CD4-positive, alpha-beta memory T cell (primary cell): Measurements from ENCODE around the gene ZNF580. TPM values are rescaled to one million over a fixed set of nuclear protein-coding genes. Genes with fewer than 3 reads are reported as not detected.

Experiments used
- CTCF ChIA-PET: fragments of 350-600 bp; sonication (Branson Sonifier 250); formaldehyde crosslinking; loops from one replicate; lab custom pipeline; 2021; ENCODE audit warnings: inconsistent platforms; ENCODE audit not compliant: partially characterized antibody; lab: Charles Lee
- POLR2A ChIA-PET: fragments of 350-600 bp; sonication (Branson Sonifier 250); formaldehyde crosslinking; loops from one replicate; lab custom pipeline; 2021; ENCODE audit not compliant: partially characterized antibody; lab: Charles Lee
- DNase-seq, 5 donors: peaks; one replicate each; pipeline versions ENCODE4 v3.0.0 to v3.0.0-alpha.2; 2020 to 2022; ENCODE audit warnings: mixed read lengths in 1 of 5
- H3K27ac ChIP-seq: one replicate; pipeline ENCODE4 v1.7.0; 2013; ENCODE audit warnings: low read depth, low read length
- H3K27me3 ChIP-seq: 2 replicates; pipeline ENCODE4 v1.7.0; 2013; ENCODE audit warnings: mild to moderate bottlenecking, low read length, moderate library complexity; ENCODE audit not compliant: insufficient read depth
- H3K36me3 ChIP-seq: 2 replicates; pipeline ENCODE4 v1.7.0; 2013; ENCODE audit warnings: mild to moderate bottlenecking, low read length, moderate library complexity; ENCODE audit not compliant: insufficient read depth
- H3K4me1 ChIP-seq: 2 replicates; pipeline ENCODE4 v1.7.0; 2013; ENCODE audit warnings: mild to moderate bottlenecking, low read length, moderate library complexity; ENCODE audit not compliant: insufficient read depth
- H3K4me3 ChIP-seq, 2 donors: one replicate each; pipeline ENCODE4 v1.7.0; 2013; ENCODE audit warnings: low read length in 2 of 2, mild to moderate bottlenecking in 1 of 2
- H3K9me3 ChIP-seq, 2 donors: one replicate each; pipeline ENCODE4 v1.7.0; 2013; ENCODE audit warnings: low read length in 2 of 2, control low read depth in 1 of 2; ENCODE audit not compliant: control insufficient read depth in 1 of 2
- H3K27ac Mint-ChIP-seq, 7 donors: one replicate each; pipeline ENCODE4 v1.8.0; 2020 to 2021; ENCODE audit warnings: mixed read lengths in 7 of 7, mild to moderate bottlenecking in 6 of 7, inconsistent platforms in 3 of 7, moderate library complexity in 3 of 7
- H3K27me3 Mint-ChIP-seq, 2 donors: one replicate each; pipeline ENCODE4 v1.8.0; 2020 to 2021; ENCODE audit warnings: mixed read lengths in 2 of 2
- H3K36me3 Mint-ChIP-seq, 2 donors: one replicate each; pipeline ENCODE4 v1.8.0; 2020 to 2021; ENCODE audit warnings: mixed read lengths in 2 of 2, inconsistent platforms in 1 of 2, mild to moderate bottlenecking in 1 of 2
- H3K4me1 Mint-ChIP-seq, 4 donors: one replicate each; pipeline ENCODE4 v1.8.0; 2020 to 2021; ENCODE audit warnings: mixed read lengths in 4 of 4, mild to moderate bottlenecking in 1 of 4
- H3K4me3 Mint-ChIP-seq, 8 donors: one replicate each; pipeline ENCODE4 v1.8.0; 2020 to 2021; ENCODE audit warnings: mixed read lengths in 8 of 8, mild to moderate bottlenecking in 7 of 8, moderate library complexity in 6 of 8, inconsistent platforms in 3 of 8
- H3K9me3 Mint-ChIP-seq, 8 donors: one replicate each; pipeline ENCODE4 v1.8.0; 2020 to 2021; ENCODE audit warnings: mixed read lengths in 8 of 8, mild to moderate bottlenecking in 5 of 8, inconsistent platforms in 3 of 8, moderate library complexity in 1 of 8
- intact Hi-C: fragments of 100-400 bp; cut with micrococcal nuclease; formaldehyde crosslinking; loops from one replicate; pipeline ENCODE4 v1.15.1; 2023
- polyA plus RNA-seq, 2 donors: library from polyadenylated mRNA; unstranded; fragments of 300-500 nt; fragmentation: Illumina TruSeq; gene quantifications; one replicate each; pipeline ENCODE4 v1.2.3, GENCODE V29; 2021
- total RNA-seq, 2 experiments: library from RNA; stranded (reverse); gene quantifications; one replicate each; pipeline ENCODE4 v1.2.3, GENCODE V29; 2021

The ZNF580 gene
- total and polyA plus RNA-seq, 4 experiments from 2014 or later: 7.2 to 105 (median 55.2) TPM

GRCh38 chr19:55605637-55606470 lies 34.9 kb upstream of the ZNF580 start, which contains the start of gene ZNF865:
TSS of gene ZNF865 (plus strand) at chr19:55605647. CDS start at chr19:55613619, 7,972 bp downstream.
- Mint-ChIP-seq H3K27me3 (no peaks in the 10 kb centered on the region), H3K36me3 (peaks cover 10 to 47% of the 10 kb centered on the region in 2 donors), H3K4me1 (peaks cover 44 to 77% (median 51%) of the 10 kb centered on the region in 4 donors), H3K4me3 (peak within 1 kb of the TSS; percentile 93 to 99 (median 96)), H3K9me3 (peaks cover 0 to 2% (median 0%) of the 10 kb centered on the region in 8 donors), H3K27ac (peak within 1 kb of the TSS; percentile 94 to 99 (median 97))
- ChIA-PET POLR2A (interaction anchor here (0.7 to 4.7 kb wide), 19 partner anchors 9 to 488 kb away, joined by 3 to 67 read pairs (median 3); partner anchors contain the start of genes ISOC2, KMT5C, PPP1R12C and U2AF2), CTCF (interaction anchor here (0.6 to 3.8 kb wide), 23 partner anchors 10 to 465 kb away, joined by 3 to 94 read pairs (median 5); partner anchors contain the start of genes ZNF628 and ZNF784)
- Histone ChIP-seq H3K4me3 (peak within 1 kb of the TSS; percentile 83 to 98), H3K4me1 (peaks cover 39% of the 10 kb centered on the region), H3K27me3 (no peaks in the 10 kb centered on the region), H3K27ac (peak within 1 kb of the TSS; percentile 88), H3K9me3 (no peaks in the 10 kb centered on the region), H3K36me3 (no peaks in the 10 kb centered on the region)
- DNase-seq: peak; percentile 63 to 80 (median 68)
- intact Hi-C loops: loop anchor here (1.0 to 5.0 kb wide), 6 partner anchors 18 to 535 kb away; partner anchors contain the start of genes ZNF444, ZNF580, ZNF581 and ZNF784

DNA sequence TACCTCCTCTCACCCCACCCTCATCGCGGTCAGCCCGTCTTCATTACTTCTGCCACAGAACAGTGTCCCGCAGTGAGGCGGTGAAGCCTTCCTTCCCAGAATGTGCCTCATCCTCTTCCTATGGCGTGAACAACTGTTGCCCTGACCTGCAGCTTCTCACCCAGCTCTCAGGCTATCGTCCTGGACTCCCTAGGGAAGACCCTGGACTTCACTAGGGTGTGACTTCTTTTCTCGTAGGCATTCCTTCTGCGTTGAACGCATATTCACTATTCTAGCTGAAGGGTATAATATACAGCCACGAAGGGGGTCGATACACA lies 34.4 kb upstream of the ZNF580 start:
- H3K4me1 ChIP-seq: peaks cover 33% of the 10 kb centered on the region
- H3K27ac Mint-ChIP-seq: peak overlapping the region; percentile 94 to 99 (median 97)
- peak overlapping the region; percentile 93 to 99 (median 96) for H3K4me3 Mint-ChIP-seq
- intact Hi-C loops: loop anchor here (1.0 to 5.0 kb wide), 2 partner anchors 36 to 89 kb away; partner anchors contain the start of genes ZNF580 and ZNF581
- no peaks in the 10 kb centered on the region for H3K27me3 ChIP-seq
- H3K36me3 ChIP-seq: peaks cover 1% of the 10 kb centered on the region
- ChIA-PET CTCF (interaction anchor here (0.6 to 3.8 kb wide), 22 partner anchors 11 to 466 kb away, joined by 3 to 94 read pairs (median 5); partner anchors contain the start of genes ZNF628 and ZNF784), POLR2A (interaction anchor here (0.7 to 4.7 kb wide), 20 partner anchors 10 to 489 kb away, joined by 3 to 67 read pairs (median 4); partner anchors contain the start of genes ISOC2, KMT5C, PPP1R12C and U2AF2)
- H3K9me3 ChIP-seq: no peaks in the 10 kb centered on the region
- DNase-seq: no peak
- peaks cover 10 to 50% of the 10 kb centered on the region in 2 donors for H3K36me3 Mint-ChIP-seq
- peak overlapping the region in 1 of 2 donors; percentile 83 for H3K4me3 ChIP-seq
- H3K4me1 Mint-ChIP-seq: peaks cover 40 to 75% (median 49%) of the 10 kb centered on the region in 4 donors
- H3K9me3 Mint-ChIP-seq: peaks cover 0 to 2% (median 0%) of the 10 kb centered on the region in 8 donors
- peak overlapping the region; percentile 88 for H3K27ac ChIP-seq
- no peaks in the 10 kb centered on the region for H3K27me3 Mint-ChIP-seq

DNA sequence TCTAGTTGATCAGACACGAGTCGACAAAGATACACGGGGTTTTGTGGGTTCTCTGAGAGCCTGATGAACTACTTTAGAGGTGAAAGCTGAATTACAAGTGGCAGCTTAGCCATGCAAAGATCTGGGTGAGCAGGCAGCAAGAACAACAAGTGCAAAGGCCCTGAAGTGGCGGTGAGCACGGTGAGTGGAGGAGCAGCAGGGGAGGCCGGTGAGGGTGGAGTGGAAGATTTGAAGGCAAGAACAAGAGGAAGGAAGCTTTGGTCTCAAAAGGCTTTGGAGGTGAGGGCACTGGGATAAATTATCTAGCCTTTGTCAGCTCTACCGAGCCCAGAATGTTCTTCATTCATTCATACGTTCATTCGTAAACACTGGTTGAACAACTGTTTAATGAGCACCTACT lies 34.0 kb upstream of the ZNF580 start:
- Mint-ChIP-seq H3K27ac (peak overlapping the region; percentile 28 to 99 (median 97)), H3K9me3 (peaks cover 0 to 2% (median 0%) of the 10 kb centered on the region in 8 donors), H3K36me3 (peaks cover 10 to 51% of the 10 kb centered on the region in 2 donors), H3K4me3 (peak overlapping the region in 6 of 8 donors; percentile 40 to 99 (median 95)), H3K4me1 (peaks cover 37 to 73% (median 48%) of the 10 kb centered on the region in 4 donors), H3K27me3 (no peaks in the 10 kb centered on the region)
- H3K36me3 ChIP-seq: peaks cover 5% of the 10 kb centered on the region
- ChIA-PET CTCF (interaction anchor here (0.6 to 3.8 kb wide), 21 partner anchors 12 to 466 kb away, joined by 3 to 94 read pairs (median 5); partner anchors contain the start of genes ZNF628 and ZNF784), POLR2A (interaction anchor here (0.7 to 4.7 kb wide), 17 partner anchors 10 to 489 kb away, joined by 3 to 67 read pairs (median 5); partner anchors contain the start of genes KMT5C, PPP1R12C, U2AF2 and ZNF579)
- H3K4me1 ChIP-seq: peaks cover 29% of the 10 kb centered on the region
- DNase-seq: peak in 1 of 5 donors; percentile 27
- intact Hi-C loops: loop anchor here (1.0 to 5.0 kb wide), 2 partner anchors 35 to 90 kb away; partner anchors contain the start of genes ZNF580 and ZNF581
- no peaks in the 10 kb centered on the region for H3K27me3 ChIP-seq
- peak overlapping the region; percentile 88 for H3K27ac ChIP-seq
- no peaks in the 10 kb centered on the region for H3K9me3 ChIP-seq
- H3K4me3 ChIP-seq: no peak overlapping the region

DNA sequence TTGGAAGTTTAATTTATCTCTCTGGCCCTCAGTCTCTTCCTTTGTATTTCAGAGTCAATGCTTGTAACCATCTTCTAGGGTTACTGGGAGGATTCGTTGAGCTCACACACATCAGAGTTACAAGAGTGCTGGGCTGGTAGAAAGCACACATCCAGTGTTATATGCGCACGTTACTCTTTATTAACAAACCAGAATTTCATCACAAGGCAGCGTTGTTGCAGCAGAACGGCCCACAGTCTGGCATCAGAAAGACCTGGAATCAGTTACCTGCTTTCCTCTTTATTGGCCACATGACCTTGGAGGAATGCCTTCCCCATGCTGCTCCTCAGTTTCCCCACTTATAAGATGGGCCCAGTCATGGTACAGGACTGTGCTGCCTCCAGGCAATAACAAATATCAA lies 31.5 kb upstream of the ZNF580 start:
- H3K4me1 ChIP-seq: peaks cover 24% of the 10 kb centered on the region
- no peaks in the 10 kb centered on the region for H3K9me3 ChIP-seq
- ChIA-PET CTCF (interaction anchor here (1.2 kb wide), 2 partner anchors 16 to 22 kb away, joined by 3 to 6 read pairs; partner anchors contain the start of gene ZNF784), POLR2A (interaction anchor here (0.7 kb wide), 1 partner anchor 15 kb away, joined by 3 read pairs; the partner anchor contains the start of gene ZNF784)
- no peak overlapping the region for H3K27ac ChIP-seq
- intact Hi-C loops: loop anchor here (5.0 kb wide), 1 partner anchor 33 kb away; the partner anchor contains the start of genes ZNF580 and ZNF581
- no peaks in the 10 kb centered on the region for H3K27me3 ChIP-seq
- Mint-ChIP-seq H3K27me3 (no peaks in the 10 kb centered on the region), H3K9me3 (peaks cover 0 to 2% (median 0%) of the 10 kb centered on the region in 8 donors), H3K36me3 (peaks cover 12 to 63% of the 10 kb centered on the region in 2 donors), H3K27ac (peak overlapping the region in 2 of 7 donors; percentile 61 to 84), H3K4me3 (no peak overlapping the region), H3K4me1 (peaks cover 35 to 72% (median 49%) of the 10 kb centered on the region in 4 donors)
- H3K4me3 ChIP-seq: no peak overlapping the region
- H3K36me3 ChIP-seq: peaks cover 5% of the 10 kb centered on the region
- DNase-seq: no peak

- Mint-ChIP-seq H3K4me1 (peaks cover 26 to 54% (median 35%) of the 10 kb centered on the region in 4 donors), H3K27me3 (no peaks in the 10 kb centered on the region), H3K36me3 (peaks cover 12 to 53% of the 10 kb centered on the region in 2 donors), H3K4me3 (peak overlapping the region in 1 of 8 donors; percentile 48), H3K9me3 (peaks cover 0 to 2% (median 0%) of the 10 kb centered on the region in 8 donors), H3K27ac (peak overlapping the region in 6 of 7 donors; percentile 34 to 83 (median 56))
- POLR2A ChIA-PET: interaction anchor here (1.0 to 2.9 kb wide), 2 partner anchors 9 to 12 kb away, joined by 3 to 10 read pairs; partner anchors contain the start of gene ZNF784
- no peaks in the 10 kb centered on the region for H3K9me3 ChIP-seq
- DNase-seq: peak in 1 of 5 donors; percentile 13
- H3K27me3 ChIP-seq: no peaks in the 10 kb centered on the region
- H3K4me3 ChIP-seq: no peak overlapping the region
- H3K27ac ChIP-seq: no peak overlapping the region
- H3K36me3 ChIP-seq: peaks cover 5% of the 10 kb centered on the region
- CTCF ChIA-PET: interaction anchor here (1.0 to 1.6 kb wide), 2 partner anchors 106 to 144 kb away, joined by 3 to 4 read pairs; no protein-coding TSS in a partner anchor
- H3K4me1 ChIP-seq: peaks cover 9% of the 10 kb centered on the region
- intact Hi-C loops: no loop called here
These were observed 29.4 kb upstream of the ZNF580 start for GRCh38 chr19:55611300-55611982.
